ENCODE results near the gene BMP6. TPM values are rescaled to one million over a fixed set of nuclear protein-coding genes. Genes with fewer than 3 reads are reported as not detected.

The BMP6 gene
- total RNA-seq, 1 experiment from 2014 or later = 0.28 TPM

DNA sequence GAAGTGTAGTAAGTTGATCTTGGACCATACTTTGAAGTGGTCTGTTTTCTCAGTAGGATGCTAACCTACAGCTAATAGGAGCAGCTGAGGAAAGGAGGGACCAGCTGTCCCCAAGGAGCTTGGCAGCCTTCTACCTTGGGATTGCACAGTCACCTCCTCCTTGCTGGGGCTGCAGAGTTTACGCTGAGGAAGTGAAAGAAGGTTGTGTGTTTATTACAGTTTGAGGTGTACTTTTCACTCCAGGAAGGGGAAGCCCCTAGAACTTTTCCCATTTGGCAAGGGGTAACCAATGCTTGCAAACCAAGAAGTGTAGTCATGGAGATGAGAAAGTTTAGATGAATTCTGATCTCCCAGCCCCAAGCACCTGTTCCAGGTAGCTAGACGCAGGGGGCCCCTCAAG is 58.8 kb downstream of the BMP6 start:
- no peak overlapping the region for H3K27ac Mint-ChIP-seq
- no peaks in the 10 kb centered on the region for H3K4me1 ChIP-seq (ENCODE audit: insufficient read depth, low read length)
- H4K5ac ChIP-seq (ENCODE audit: insufficient read length, low read depth, low read length) = no peak overlapping the region
- no peaks in the 10 kb centered on the region for H4K20me1 ChIP-seq (ENCODE audit: control insufficient read depth, insufficient read depth, insufficient read length)
- no peak overlapping the region for H2BK12ac ChIP-seq (ENCODE audit: insufficient read length, low read depth, low read length)
- no peak overlapping the region for H3K9ac ChIP-seq (ENCODE audit: extremely low read depth, insufficient read length, low read length)
- no peak overlapping the region for H3K4ac ChIP-seq (ENCODE audit: low read depth, low read length)
- no peak overlapping the region for H2BK20ac ChIP-seq (ENCODE audit: low read depth, low read length, poor library complexity, severe bottlenecking)
- no peaks in the 10 kb centered on the region for H3K79me2 ChIP-seq (ENCODE audit: insufficient read depth, low read length)
- no peak overlapping the region for H4K91ac ChIP-seq (ENCODE audit: insufficient read length, low read depth, low read length)
- peaks cover 1% of the 10 kb centered on the region; the same call in 1 of the 2 replicates for H3K27me3 Mint-ChIP-seq (ENCODE audit: low read depth)
- no peak overlapping the region for H2BK5ac ChIP-seq (ENCODE audit: insufficient read length, low read length)
- no peak overlapping the region for H3K14ac ChIP-seq (ENCODE audit: insufficient read depth, low read length)
- DNase-seq = no peak
- H3K79me1 ChIP-seq (ENCODE audit: insufficient read depth, low read depth, low read length, poor library complexity, severe bottlenecking) = no peaks in the 10 kb centered on the region
- H3K4me1 Mint-ChIP-seq = no peaks in the 10 kb centered on the region
- WGBS (ENCODE audit: extremely low coverage, insufficient read length, low lambda C conversion rate) = no CpG with 5 or more reads among the region's 2 CpGs
- H2AFZ ChIP-seq (ENCODE audit: low read length) = no peak overlapping the region
- no peak overlapping the region for H2BK15ac ChIP-seq (ENCODE audit: low read depth, low read length)
- no peak overlapping the region for H3K4me2 ChIP-seq (ENCODE audit: insufficient read depth, insufficient read length, low read length)
- no peaks in the 10 kb centered on the region; a peak in 1 of 7 replicates for H3K36me3 Mint-ChIP-seq (ENCODE audit: insufficient read depth in 1 of 3, low read depth in 3 of 3)
- no peak overlapping the region for H3K56ac ChIP-seq (ENCODE audit: insufficient read length, low read depth, low read length)
- peaks cover 0 to 2% of the 10 kb centered on the region in 2 experiments; a peak in 1 of 5 replicates for H3K9me3 Mint-ChIP-seq
- no peaks in the 10 kb centered on the region for H3K27me3 ChIP-seq (ENCODE audit: insufficient read depth, low read length)
- H3K9me3 ChIP-seq (ENCODE audit: control insufficient read depth, low read depth, low read length) = no peaks in the 10 kb centered on the region
- no peaks in the 10 kb centered on the region for H3K23me2 ChIP-seq (ENCODE audit: insufficient read length, low read depth, low read length, poor library complexity, severe bottlenecking)
- H3K23ac ChIP-seq (ENCODE audit: insufficient read length, low read depth, low read length) = no peak overlapping the region
- H2BK120ac ChIP-seq (ENCODE audit: low read depth, low read length, poor library complexity, severe bottlenecking) = no peak overlapping the region
- no peak overlapping the region for H3K4me3 Mint-ChIP-seq
- H3K18ac ChIP-seq (ENCODE audit: insufficient read length, low read depth, low read length) = no peak overlapping the region
- no peak overlapping the region for H4K8ac ChIP-seq (replicated peaks; ENCODE audit: insufficient read length, low read depth, low read length)
- H3T11ph ChIP-seq (ENCODE audit: low read length) = no peak overlapping the region
- no peak overlapping the region for H3K27ac ChIP-seq (ENCODE audit: insufficient read length, low read depth, low read length)
- TF ChIP-seq, protein P1, sequence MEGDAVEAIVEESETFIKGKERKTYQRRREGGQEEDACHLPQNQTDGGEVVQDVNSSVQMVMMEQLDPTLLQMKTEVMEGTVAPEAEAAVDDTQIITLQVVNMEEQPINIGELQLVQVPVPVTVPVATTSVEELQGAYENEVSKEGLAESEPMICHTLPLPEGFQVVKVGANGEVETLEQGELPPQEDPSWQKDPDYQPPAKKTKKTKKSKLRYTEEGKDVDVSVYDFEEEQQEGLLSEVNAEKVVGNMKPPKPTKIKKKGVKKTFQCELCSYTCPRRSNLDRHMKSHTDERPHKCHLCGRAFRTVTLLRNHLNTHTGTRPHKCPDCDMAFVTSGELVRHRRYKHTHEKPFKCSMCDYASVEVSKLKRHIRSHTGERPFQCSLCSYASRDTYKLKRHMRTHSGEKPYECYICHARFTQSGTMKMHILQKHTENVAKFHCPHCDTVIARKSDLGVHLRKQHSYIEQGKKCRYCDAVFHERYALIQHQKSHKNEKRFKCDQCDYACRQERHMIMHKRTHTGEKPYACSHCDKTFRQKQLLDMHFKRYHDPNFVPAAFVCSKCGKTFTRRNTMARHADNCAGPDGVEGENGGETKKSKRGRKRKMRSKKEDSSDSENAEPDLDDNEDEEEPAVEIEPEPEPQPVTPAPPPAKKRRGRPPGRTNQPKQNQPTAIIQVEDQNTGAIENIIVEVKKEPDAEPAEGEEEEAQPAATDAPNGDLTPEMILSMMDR (conservative IDR thresholded peaks at IDR 0.05) = no peak
- H2AK5ac ChIP-seq (ENCODE audit: insufficient read length, low read length) = no peak overlapping the region
